ENCODE results near the gene CPNE2. TPM values are rescaled to one million over a fixed set of nuclear protein-coding genes. Genes with fewer than 3 reads are reported as not detected.
A peak's percentile ranks its signal among the peaks of the same experiment; 100 is the strongest.

Gene CPNE2
- total RNA-seq, 4 donors from 2014 or later = 12.5 to 18.9 (median 14.9) TPM

DNA sequence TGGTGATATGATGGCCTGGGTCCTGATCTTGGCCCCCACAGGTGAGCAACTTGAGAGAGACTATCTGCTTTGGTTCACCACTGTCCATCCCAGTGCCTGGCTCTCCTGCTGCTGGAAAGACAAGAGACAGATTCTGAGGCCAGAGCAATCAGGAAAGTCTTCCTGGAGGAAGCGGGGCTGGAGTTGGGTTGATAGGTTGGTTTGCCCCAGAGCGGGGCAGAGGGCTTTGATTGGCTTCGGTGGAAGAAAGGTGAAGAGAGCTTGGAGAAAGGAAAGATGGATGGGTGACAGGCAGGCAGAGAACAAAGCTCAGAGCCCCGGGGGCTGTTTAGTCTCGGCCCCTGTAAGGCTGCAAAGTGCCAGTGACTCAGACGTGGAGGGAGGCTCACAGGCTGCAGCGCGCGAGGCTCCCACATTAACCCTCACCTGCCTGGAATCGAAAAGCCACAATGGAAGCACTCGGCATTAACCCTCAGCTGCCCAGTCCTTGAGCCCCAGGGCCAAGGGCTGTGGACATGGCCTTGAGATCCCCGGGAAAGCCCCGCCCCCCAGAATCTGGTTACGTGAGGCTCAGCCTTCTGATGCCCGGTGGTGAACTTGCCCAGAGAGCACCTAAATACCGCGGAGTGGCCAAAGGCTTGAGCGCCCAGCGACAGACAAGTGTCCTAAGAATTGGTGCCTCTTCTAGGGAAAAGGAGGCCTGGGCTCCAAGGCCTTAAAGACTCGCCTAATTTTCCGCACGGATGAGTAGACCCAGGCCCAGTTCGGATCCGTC is 996 bp upstream of the CPNE2 start:
- TF ChIP-seq, protein P1, sequence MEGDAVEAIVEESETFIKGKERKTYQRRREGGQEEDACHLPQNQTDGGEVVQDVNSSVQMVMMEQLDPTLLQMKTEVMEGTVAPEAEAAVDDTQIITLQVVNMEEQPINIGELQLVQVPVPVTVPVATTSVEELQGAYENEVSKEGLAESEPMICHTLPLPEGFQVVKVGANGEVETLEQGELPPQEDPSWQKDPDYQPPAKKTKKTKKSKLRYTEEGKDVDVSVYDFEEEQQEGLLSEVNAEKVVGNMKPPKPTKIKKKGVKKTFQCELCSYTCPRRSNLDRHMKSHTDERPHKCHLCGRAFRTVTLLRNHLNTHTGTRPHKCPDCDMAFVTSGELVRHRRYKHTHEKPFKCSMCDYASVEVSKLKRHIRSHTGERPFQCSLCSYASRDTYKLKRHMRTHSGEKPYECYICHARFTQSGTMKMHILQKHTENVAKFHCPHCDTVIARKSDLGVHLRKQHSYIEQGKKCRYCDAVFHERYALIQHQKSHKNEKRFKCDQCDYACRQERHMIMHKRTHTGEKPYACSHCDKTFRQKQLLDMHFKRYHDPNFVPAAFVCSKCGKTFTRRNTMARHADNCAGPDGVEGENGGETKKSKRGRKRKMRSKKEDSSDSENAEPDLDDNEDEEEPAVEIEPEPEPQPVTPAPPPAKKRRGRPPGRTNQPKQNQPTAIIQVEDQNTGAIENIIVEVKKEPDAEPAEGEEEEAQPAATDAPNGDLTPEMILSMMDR (IDR thresholded peaks at IDR 0.05) = no peak
- no peak for TF ChIP-seq POLR2A (IDR thresholded peaks at IDR 0.05)
- WGBS, 2 donors = 12 to 15% methylated on average over 24 of the region's 24 CpGs
- DNase-seq (ENCODE audit: low spot score in 2 of 2) = peak in 1 of 2 donors; percentile 89
- intact Hi-C loops (cut with DNase I; ENCODE audit: low total_unique reads) = no loop called here
- H3K4me3 ChIP-seq (ENCODE audit: low read depth, poor library complexity, severe bottlenecking) = no peak overlapping the region

DNA sequence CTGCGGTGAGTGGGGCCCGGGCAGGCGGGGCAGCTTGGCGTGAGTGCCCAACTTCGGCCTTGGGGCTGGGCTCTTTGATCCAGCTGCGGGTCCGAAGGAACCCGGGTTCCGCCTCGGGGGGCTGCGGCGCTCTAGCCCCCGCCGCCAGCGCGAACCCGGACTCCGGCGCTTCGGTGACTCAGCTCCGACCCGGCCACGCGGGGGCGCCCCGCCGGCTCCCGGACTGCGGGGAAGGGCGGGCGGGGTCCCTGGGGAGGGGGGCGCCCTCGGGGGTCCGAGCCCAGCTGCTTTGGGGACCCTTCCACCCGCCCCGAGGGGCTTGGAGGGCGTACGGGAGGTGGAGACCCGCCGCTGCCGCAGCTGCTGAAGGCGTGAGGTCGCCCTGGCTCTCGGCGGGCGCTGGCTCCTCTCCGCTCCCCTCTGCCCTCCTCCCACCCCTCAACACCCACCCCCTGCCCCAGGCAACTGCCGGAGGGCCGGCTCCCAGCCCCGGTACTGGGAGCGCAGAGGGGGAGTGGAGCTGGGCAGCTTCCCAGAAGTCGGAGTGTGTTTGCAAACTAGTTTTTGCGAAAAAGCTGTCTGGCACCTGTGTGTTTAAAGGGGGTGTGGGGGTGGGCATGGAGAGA is 516 bp downstream of the CPNE2 start:
- no peak for TF ChIP-seq POLR2A (IDR thresholded peaks at IDR 0.05)
- TF ChIP-seq, protein P1 (IDR thresholded peaks at IDR 0.05) = no peak
- WGBS, 2 donors = 0 to 1% methylated on average over 5 to 16 of the region's 53 CpGs
- DNase-seq (ENCODE audit: low spot score in 2 of 2) = peak in 1 of 2 donors; percentile 88
- peak overlapping the region; percentile 51 for H3K4me3 ChIP-seq (ENCODE audit: low read depth, poor library complexity, severe bottlenecking)
- intact Hi-C loops (cut with DNase I; ENCODE audit: low total_unique reads) = no loop called here

DNA sequence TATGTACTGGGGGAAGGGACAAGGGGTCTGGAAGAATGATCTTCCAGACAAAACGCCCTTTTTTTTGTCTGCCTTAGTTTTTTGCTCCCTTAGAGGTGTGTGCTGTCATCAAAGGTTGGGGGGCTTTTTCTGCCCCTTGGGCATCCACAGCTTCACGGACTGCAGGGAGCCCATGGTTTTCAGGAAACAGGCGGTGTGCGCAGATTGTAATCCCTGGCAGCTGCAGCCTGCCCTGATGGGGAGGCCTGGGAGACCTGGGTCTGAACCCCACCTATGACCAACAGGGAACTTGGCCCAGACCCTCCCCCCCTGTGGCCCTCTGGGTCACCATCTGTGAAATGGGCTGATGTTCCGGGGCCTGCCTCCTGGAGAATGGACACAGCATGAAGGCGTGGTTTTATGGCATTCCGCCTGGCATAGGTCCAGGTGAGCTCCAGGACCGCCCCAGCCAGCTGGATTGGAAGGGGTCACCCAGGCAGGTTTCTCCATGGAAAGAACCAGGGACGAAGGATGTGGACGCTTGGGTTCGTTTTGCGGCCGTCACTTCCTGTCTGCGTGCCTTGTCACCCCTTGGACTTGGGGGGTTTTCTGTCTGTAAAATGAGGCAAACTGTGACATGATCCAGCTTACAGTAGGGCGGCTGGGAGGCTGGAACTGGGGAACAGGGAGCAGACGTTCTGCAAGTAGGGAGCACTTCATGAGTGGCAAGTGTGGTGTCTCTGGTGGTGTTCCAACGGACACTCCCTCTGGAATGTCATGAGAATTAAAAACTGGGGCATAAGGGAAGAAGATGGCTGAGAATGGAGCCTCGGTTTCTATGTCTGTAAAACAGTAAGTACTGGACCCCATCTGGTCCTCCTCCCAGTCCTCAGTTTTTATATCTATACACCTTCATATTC is 1.5 kb downstream of the CPNE2 start:
- TF ChIP-seq, protein P1 (IDR thresholded peaks at IDR 0.05) = no peak
- TF ChIP-seq POLR2A (IDR thresholded peaks at IDR 0.05) = no peak
- intact Hi-C loops (cut with DNase I; ENCODE audit: low total_unique reads) = no loop called here
- 53 to 59% methylated on average over 17 to 18 of the region's 18 CpGs for WGBS, 2 donors
- DNase-seq (ENCODE audit: low spot score in 2 of 2) = peak in 1 of 2 donors; percentile 87
- no peak overlapping the region for H3K4me3 ChIP-seq (ENCODE audit: low read depth, poor library complexity, severe bottlenecking)

DNA sequence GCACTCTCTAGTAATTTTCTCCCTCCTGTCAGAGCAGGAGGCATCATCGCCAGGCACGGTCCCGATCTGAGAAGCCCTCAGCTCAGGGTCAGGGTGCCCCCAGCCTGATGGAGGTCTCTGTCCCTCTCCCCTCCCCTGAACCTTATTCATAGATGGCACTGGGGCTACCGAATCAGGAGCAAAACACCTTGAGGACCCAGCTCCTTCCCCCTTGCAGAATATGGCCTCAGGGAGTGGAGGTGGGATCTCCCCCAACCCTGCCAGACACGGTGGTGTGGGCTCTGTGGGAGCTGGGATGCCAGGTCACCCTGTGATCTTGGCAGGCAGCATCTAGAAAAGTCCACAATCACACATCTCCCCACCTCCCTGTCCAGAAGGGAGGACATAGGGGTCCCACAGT is 2.5 kb downstream of the CPNE2 start:
- DNase-seq (ENCODE audit: low spot score in 2 of 2) = no peak
- TF ChIP-seq, protein P1 (IDR thresholded peaks at IDR 0.05) = no peak
- TF ChIP-seq POLR2A (IDR thresholded peaks at IDR 0.05) = no peak
- 63 to 80% methylated on average over 3 to 5 of the region's 5 CpGs for WGBS, 2 donors
- H3K4me3 ChIP-seq (ENCODE audit: low read depth, poor library complexity, severe bottlenecking) = no peak overlapping the region
- intact Hi-C loops (cut with DNase I; ENCODE audit: low total_unique reads) = no loop called here

DNA sequence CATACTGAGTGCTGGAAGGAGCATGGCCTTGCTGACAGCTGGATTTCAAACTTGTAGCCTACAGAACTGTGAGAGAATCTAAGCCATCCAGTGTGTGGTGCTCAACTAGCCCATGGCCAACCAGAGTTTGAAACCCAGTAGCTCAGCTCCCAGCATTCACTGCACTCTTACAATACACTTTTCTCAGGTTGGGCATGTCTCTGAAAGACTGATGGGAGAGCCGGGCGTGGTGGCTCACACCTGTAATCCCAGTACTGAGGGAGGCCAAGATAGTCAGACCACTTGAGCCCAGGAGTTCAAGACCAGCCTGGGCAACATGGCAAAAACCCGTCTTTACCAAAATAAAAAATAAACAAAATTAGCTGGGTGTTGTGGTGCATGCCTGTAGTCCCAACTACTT is 3.8 kb downstream of the CPNE2 start:
- H3K4me3 ChIP-seq (ENCODE audit: low read depth, poor library complexity, severe bottlenecking) = no peak overlapping the region
- no peak for DNase-seq (ENCODE audit: low spot score in 2 of 2)
- TF ChIP-seq POLR2A (IDR thresholded peaks at IDR 0.05) = no peak
- TF ChIP-seq, protein P1 (IDR thresholded peaks at IDR 0.05) = no peak
- WGBS, 2 donors = 94 to 98% methylated on average over 3 of the region's 3 CpGs
- intact Hi-C loops (cut with DNase I; ENCODE audit: low total_unique reads) = no loop called here

Measured in lower leg skin (tissue), 4 donors.